ENCODE results near the gene LRCH4.
"Not testable (repeated sequence)": the region's sequence is repeated elsewhere in the genome, so short reads cannot be mapped to it uniquely, and the experiment has no call there.

The LRCH4 gene

GRCh38 chr7:100567031-100567730 is 18.7 kb downstream of the LRCH4 start:
- no peak for DNase-seq

DNA sequence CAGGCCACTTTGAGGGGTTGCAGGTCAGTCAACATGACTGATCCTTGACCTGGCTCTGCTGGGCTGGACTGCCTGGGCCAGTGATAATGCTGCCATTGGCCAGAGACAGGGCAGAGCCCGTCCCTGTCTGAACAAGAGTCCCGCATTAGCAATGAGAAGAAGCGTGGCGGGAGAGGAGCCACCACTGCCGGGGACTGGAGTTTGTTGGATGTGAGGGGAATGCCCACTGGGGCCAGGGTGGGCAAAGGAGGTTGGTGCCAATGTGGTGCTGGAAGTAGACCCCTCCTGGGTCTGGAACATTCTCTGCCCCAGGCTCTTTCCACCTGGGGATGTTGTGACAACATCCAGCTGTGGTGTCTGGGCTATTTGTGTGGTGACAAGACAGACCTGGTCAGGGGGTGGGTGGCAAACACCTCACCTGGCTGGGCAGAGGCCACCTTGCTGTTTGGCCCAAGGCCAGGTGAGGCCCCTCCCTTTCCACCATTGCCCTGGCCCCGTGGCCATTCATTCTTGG is 19.9 kb downstream of the LRCH4 start:
- DNase-seq: no peak

DNA sequence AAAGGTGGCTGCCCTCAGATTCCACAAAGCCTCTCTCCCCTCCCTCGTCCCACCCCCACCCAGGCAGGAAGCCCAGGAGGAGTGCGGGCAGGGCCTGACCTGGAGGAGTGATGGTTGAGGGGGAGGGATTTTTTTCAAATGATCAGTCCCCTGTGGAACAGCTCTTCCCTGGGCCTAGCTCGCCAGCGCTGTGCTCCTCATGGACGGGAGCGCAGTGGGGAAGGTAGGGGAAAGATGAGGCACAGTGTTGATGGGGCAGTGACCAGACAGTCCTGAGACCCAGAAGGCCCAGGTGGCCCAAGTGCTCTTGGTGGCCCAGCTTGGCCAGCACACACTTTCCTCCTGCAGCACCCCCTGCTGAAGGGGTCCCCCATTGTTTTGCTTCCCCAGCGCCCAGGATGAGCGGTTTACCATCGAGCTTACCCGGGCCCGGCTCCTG is 20.8 kb downstream of the LRCH4 start:
- no peak for DNase-seq

GRCh38 chr7:100564405-100564804 is 21.5 kb downstream of the LRCH4 start:
- DNase-seq: not testable (repeated sequence)

GRCh38 chr7:100563809-100564400 is 22.0 kb downstream of the LRCH4 start:
- DNase-seq: peak; percentile 80 to 86

GRCh38 chr7:100563100-100563564 is 22.8 kb downstream of the LRCH4 start:
- DNase-seq: no peak

DNA sequence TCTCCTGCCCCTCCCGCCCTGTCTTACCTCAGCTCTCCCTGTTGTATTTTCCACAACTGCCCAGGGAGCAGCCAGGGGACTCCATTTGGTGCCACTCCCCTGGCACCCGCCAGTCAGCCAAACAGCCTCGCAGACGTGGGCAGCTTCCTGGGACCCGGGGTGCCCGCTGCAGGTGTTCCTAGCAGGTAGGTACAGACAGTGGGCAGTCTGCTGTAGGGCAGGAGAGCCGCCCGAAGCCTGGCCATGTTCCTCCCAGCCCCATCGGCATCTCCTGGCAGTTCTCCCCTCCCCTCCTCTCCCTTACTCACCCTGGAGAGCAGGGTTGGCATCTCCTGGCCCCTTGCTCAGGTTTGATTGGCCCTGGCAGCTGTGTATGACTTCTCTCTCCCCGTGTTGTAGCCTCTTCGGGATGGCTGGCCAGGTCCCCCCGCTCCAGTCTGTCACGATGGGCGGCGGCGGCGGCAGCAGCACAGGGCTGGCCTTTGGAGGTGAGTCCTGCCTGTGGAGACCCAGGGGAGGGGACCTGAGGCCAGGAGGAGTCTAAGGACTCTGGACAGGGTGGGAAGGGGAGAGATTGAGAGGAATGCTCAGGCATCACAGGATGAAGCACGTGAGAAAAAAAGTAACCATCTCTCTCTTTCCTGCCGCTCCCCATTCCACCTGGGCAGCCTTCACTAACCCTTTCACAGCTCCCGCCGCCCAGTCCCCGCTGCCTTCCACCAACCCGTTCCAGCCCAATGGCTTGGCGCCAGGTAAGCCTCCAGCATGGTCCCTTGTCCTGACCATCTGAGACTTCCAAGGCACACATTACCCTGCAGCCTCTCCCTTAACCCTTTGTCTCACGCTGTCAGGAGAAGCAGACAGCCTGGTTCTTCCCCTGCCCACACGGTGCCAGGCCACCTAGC is 23.5 kb downstream of the LRCH4 start:
- no peak for DNase-seq

DNA sequence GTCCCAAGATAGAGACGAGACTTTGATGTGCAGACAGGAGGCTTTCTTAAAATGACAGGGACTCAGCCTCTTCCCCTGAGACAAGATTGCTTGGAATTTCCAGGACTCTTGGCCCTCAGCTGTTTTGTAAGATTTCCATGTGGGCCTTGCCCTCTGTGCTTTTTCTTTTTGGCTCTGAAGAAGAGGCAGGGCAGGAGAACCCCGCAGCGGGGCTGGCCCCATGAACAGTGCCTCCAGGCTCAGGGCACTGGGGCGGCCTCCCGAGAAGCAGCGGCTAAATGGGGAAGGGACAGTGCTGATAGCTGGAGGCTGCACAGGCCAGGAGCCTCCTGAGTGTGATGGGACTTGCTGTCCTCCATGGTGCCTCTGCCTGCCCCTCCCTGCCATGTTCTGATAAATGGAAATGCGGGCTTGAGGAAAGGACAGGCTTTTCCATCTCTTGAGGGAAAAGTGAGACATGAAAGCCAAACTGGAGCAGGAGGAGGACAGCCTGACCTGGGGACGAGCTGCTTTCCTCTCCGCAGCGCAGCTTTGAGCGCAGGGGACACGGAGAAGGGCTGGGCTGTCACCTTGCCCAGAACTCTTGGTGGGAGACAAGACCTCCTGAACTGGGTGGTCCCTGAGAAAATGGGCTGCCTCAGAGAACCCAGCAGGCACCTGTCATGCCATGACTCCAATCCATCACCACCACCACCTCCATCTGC is 24.3 kb downstream of the LRCH4 start:
- no peak for DNase-seq

- no peak for DNase-seq
Observed at GRCh38 chr7:100559127-100559526, 26.8 kb downstream of the LRCH4 start.

DNA sequence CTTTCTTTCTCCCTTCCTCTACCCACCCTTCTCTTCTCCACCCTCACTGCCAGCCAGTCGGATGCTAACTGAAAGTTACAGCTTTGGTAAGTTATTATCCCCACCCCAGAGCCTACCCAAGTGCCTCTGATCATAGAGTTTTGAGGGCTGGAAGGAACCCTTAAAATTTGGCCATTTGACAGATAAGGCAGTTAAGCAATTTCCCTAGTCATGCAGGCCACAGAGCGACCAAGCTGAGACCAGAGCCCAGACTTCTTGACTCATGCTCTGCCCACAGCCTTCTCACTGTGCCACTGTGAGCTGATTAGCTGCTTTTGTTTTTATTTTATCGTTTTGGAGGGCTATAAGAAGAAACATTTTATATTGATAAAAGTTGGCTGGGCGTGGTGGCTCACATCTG is 29.4 kb downstream of the LRCH4 start:
- DNase-seq: no peak

GRCh38 chr7:100555701-100556100 is 30.2 kb downstream of the LRCH4 start:
- no peak for DNase-seq

GRCh38 chr7:100553032-100553431 is 32.9 kb downstream of the LRCH4 start:
- DNase-seq: no peak

GRCh38 chr7:100552532-100552931 is 33.4 kb downstream of the LRCH4 start:
- no peak for DNase-seq

GRCh38 chr7:100548446-100548845 is 37.5 kb downstream of the LRCH4 start:
- DNase-seq: not testable (repeated sequence)

DNA sequence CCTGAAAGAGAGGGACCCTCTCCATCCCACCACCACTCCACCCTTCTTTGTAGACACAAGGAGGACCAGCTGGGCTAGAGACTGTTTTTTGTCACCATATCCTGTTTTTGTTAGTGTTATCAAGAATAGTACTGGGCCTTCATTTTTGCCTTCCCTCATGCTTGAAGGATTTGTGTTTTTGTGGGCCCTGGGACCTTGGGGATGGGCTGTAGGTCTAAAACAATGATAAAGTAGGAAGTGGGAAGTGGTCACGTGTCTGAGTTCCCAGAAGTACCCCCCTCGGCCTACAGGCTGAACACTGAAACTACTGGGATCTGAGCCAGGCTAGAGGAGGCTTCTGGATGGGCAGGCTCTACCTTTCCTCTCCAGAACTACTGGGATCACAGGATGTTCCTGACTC is 38.1 kb downstream of the LRCH4 start:
- DNase-seq: no peak

- no peak for DNase-seq
Observed at GRCh38 chr7:100546926-100547800, 38.8 kb downstream of the LRCH4 start.

GRCh38 chr7:100546129-100546925 is 39.6 kb downstream of the LRCH4 start:
- peak in 1 of 2 donors; percentile 73 for DNase-seq

DNA sequence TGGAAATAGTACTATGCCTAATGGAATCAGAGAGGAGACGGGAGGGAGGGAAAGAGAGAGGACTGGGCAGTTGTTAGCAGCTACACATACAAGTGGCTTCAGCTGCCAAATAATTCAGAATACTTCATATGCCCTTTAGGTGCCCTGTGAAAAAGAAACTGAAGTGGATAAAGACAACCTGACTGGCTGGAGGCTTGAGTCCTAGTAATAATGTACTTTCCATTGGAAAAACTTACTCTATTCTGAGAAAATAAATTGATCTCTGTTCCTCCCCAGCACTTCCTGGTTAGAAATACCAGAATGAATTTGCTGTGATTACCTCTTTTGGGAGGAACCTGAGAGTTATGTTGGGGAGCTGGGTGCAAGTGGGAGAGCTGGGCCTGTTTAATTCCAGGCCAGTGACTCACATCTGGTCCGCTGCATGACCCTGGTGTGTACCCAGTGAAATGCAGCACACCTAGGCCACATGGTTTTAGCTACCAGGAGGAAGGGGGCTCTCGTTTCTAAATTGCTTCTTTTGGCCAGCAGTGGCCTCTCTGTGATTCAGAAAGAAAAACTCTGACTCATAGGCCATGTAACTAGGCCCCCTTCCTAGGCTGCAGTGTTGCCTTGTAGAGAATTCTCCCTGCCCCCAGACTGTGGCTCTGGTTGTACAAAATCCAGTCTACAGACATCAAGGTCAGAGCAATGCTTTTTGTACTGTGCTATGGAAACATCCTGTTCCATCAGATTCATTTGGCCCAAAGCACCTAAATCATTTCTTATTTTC is 40.4 kb downstream of the LRCH4 start:
- peak in 1 of 2 donors; percentile 42 for DNase-seq

- no peak for DNase-seq
Observed at GRCh38 chr7:100544967-100545359, 41.0 kb downstream of the LRCH4 start.

- DNase-seq: peak in 1 of 2 donors; percentile 11
Observed at GRCh38 chr7:100544386-100544785, 41.5 kb downstream of the LRCH4 start.
